SK-N-MC (cell line): ENCODE measurements around the gene ISG20.

ENCODE experiments used
- EZH2 ChIP-seq: fragments of 200-600 bp; sonication (generic); IDR thresholded peaks from one replicate; pipeline ENCODE4 v1.6.1; 2017; ENCODE audit warnings: antibody characterized with exemption
- POLR2AphosphoS5 ChIP-seq: IDR thresholded peaks from 2 replicates; pipeline ENCODE4 v1.6.1; 2012; ENCODE audit warnings: mild to moderate bottlenecking, low read depth, low read length, borderline replicate concordance

- TF ChIP-seq POLR2AphosphoS5, result no peak
- TF ChIP-seq EZH2, result no peak
These were observed 12.4 kb downstream of the ISG20 start for GRCh38 chr15:88651136-88651732.
